Ovary (tissue), 9 donors: ENCODE measurements around the gene C21orf58. TPM values are rescaled to one million over a fixed set of nuclear protein-coding genes. Genes with fewer than 3 reads are reported as not detected.

Source experiments
- DNase-seq, 5 donors: peaks; one replicate each; pipeline ENCODE4 v3.0.0-alpha.2; 2019 to 2020
- H3K27ac ChIP-seq, 2 donors: fragments of 200-600 bp; one replicate each; pipeline versions ENCODE4 v1.5.1 to v1.8.0; 2019 to 2022
- H3K27me3 ChIP-seq: fragments of 200-600 bp; one replicate; pipeline ENCODE4 v1.8.0; 2022
- H3K36me3 ChIP-seq: fragments of 200-600 bp; sonication (generic); one replicate; pipeline ENCODE4 v1.5.1; 2019
- H3K4me1 ChIP-seq: one replicate; pipeline ENCODE4 v1.8.1; 2013; ENCODE audit warnings: mild to moderate bottlenecking, moderate library complexity; ENCODE audit not compliant: insufficient read depth
- H3K4me3 ChIP-seq: fragments of 200-600 bp; sonication (generic); one replicate; pipeline ENCODE4 v1.5.1; 2017
- H3K9me3 ChIP-seq, 2 donors: fragments of 200-600 bp in 1 of 2; sonication (generic) in 1 of 2; one replicate each; pipeline versions ENCODE4 v1.5.1 to v1.8.1; 2013 to 2019; ENCODE audit warnings: mild to moderate bottlenecking in 1 of 2, moderate library complexity in 1 of 2
- EP300 ChIP-seq: sonication (generic); formaldehyde crosslinking; IDR thresholded peaks from one replicate; pipeline ENCODE4 v1.6.1; 2017; ENCODE audit warnings: antibody characterized with exemption
- POLR2A ChIP-seq: fragments of 450-650 bp; IDR thresholded peaks from one replicate; pipeline ENCODE4 v1.6.1; 2017; ENCODE audit warnings: antibody characterized with exemption, mild to moderate bottlenecking, moderate library complexity
- WGBS, 3 donors: extraction: QIAGEN DNeasy Blood & Tissue Kit in 1 of 3; methylation state at CpG; one replicate each; pipeline versions ENCODE4 v1.1.5 to v1.1.7; 2013 to 2017; 5-methylcytosine and 5-hydroxymethylcytosine counted together
- intact Hi-C, 4 donors: fragments of 100-400 bp; cut with DNase I; formaldehyde crosslinking; loops; one replicate each; pipeline versions ENCODE4 v1.11.0 to v1.15.1; 2022 to 2023
- polyA plus RNA-seq, 2 donors: library from polyadenylated mRNA; stranded (reverse); fragments of 200-250 nt in 1 of 2; fragments of 350-450 nt in 1 of 2; fragmentation: Illumina TruSeq in 1 of 2; extraction: RNeasy Lipid Tissue Mini Kit (QIAGEN cat#74804) in 1 of 2; gene quantifications; one replicate each; pipeline ENCODE4 v1.2.3, GENCODE V29; 2013 to 2014
- total RNA-seq, 7 donors: library from RNA; depleted of rRNA in 2 of 7; stranded (reverse); fragments of >200 nt in 2 of 7; fragmentation: NEBNext Ultra II Directional in 3 of 7; extraction: Animal tissue kit (Norgen Biotek cat#: 25700) in 3 of 7; gene quantifications; one replicate each; pipeline versions ENCODE4 v1.1.0 to v1.2.4, GENCODE V29; 2016 to 2023
- TF ChIP-seq, protein P1 (sequence below), 3 donors: fragments of 450-650 bp in 2 of 3; fragments of 200-600 bp in 1 of 3; IDR thresholded peaks; one replicate each; pipeline versions ENCODE4 v1.5.1 to v1.8.0; 2016 to 2022; ENCODE audit warnings: antibody characterized with exemption in 3 of 3, mild to moderate bottlenecking in 1 of 3
- donor health status: DM: no; HTN: no; CAD: no; lungs with moderate emphysema.
- donor health status: DM: no; HTN: no; CAD: no.
- donor health status: Bipolar disorder and iron deficiency.
- donor health status: DM: yes; HTN: yes; CAD: no.
- donor health status: DM: no; HTN: no; CAD: no.
- donor health status: DM: yes; HTN: yes; CAD: no.

Gene C21orf58
- total and polyA plus RNA-seq, 9 donors, result 0.63 to 26.8 (median 2.3) TPM

DNA sequence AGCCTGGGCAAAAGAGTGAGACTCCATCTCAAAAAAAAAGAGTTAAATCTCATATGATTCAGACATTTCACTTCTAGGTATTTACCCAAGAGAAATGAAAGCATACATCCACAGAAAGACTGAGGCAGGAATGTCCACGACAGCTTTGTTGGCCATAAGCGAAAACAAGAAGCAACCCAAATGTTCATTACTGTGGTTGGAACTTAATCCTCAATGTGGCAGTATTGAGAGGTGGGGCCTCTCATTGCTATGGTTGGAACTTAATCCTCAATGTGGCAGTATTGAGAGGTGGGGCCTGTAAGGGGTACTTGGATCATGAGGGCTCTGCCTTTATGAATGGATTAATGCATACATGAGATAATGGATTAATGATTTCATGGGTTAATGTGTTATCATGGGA, 15.2 kb downstream of the C21orf58 start:
- no peaks in the 10 kb centered on the region for H3K4me1 ChIP-seq
- H3K4me3 ChIP-seq, result no peak overlapping the region
- H3K9me3 ChIP-seq, result no peaks in the 10 kb centered on the region
- intact Hi-C loops, result no loop called here
- H3K27ac ChIP-seq, result no peak overlapping the region
- DNase-seq, result no peak
- no peaks in the 10 kb centered on the region for H3K36me3 ChIP-seq
- no peaks in the 10 kb centered on the region for H3K27me3 ChIP-seq
- no peak for TF ChIP-seq EP300
- TF ChIP-seq, protein P1, sequence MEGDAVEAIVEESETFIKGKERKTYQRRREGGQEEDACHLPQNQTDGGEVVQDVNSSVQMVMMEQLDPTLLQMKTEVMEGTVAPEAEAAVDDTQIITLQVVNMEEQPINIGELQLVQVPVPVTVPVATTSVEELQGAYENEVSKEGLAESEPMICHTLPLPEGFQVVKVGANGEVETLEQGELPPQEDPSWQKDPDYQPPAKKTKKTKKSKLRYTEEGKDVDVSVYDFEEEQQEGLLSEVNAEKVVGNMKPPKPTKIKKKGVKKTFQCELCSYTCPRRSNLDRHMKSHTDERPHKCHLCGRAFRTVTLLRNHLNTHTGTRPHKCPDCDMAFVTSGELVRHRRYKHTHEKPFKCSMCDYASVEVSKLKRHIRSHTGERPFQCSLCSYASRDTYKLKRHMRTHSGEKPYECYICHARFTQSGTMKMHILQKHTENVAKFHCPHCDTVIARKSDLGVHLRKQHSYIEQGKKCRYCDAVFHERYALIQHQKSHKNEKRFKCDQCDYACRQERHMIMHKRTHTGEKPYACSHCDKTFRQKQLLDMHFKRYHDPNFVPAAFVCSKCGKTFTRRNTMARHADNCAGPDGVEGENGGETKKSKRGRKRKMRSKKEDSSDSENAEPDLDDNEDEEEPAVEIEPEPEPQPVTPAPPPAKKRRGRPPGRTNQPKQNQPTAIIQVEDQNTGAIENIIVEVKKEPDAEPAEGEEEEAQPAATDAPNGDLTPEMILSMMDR (IDR thresholded peaks at IDR 0.05), result no peak
- TF ChIP-seq POLR2A, result no peak
- 92 to 98% (median 94%) methylated on average over 2 of the region's 2 CpGs for WGBS, 3 donors

DNA sequence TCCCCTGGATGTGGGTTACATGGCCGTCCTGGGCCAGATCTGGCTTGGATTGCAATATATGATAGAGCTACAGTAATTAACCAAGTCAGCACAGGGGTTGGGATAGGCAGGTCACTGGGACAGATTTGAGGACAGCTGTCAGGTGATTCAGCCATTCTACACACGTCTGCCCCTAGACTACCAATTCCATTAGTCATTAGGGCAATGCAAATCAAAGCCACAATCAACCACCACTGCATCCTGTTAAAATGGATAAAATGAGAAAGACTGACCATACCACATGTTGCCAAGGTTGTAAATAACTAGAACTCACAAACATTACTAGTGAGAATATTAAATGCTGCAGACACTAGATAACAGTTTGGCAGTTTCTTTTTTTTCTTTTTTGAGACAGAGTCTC, 16.0 kb downstream of the C21orf58 start:
- WGBS, 3 donors, result 75 to 85% (median 82%) methylated on average over 2 of the region's 2 CpGs
- Histone ChIP-seq H3K4me1 (no peaks in the 10 kb centered on the region), H3K36me3 (no peaks in the 10 kb centered on the region), H3K4me3 (no peak overlapping the region), H3K9me3 (no peaks in the 10 kb centered on the region), H3K27me3 (no peaks in the 10 kb centered on the region), H3K27ac (no peak overlapping the region)
- no peak for TF ChIP-seq POLR2A
- TF ChIP-seq, protein P1 (IDR thresholded peaks at IDR 0.05), result no peak
- no peak for TF ChIP-seq EP300
- intact Hi-C loops, result no loop called here
- DNase-seq, result no peak

GRCh38 chr21:46304955-46305354, 18.7 kb downstream of the C21orf58 start:
- H3K4me3 ChIP-seq, result no peak overlapping the region
- no peaks in the 10 kb centered on the region for H3K9me3 ChIP-seq
- no peak overlapping the region for H3K27ac ChIP-seq
- TF ChIP-seq, protein P1 (IDR thresholded peaks at IDR 0.05), result no peak
- no peak for TF ChIP-seq EP300
- no peak for TF ChIP-seq POLR2A
- no peaks in the 10 kb centered on the region for H3K4me1 ChIP-seq
- WGBS, 3 donors, result 95 to 98% (median 96%) methylated on average over 11 of the region's 11 CpGs
- no peaks in the 10 kb centered on the region for H3K36me3 ChIP-seq
- H3K27me3 ChIP-seq, result no peaks in the 10 kb centered on the region
- DNase-seq, result no peak
- intact Hi-C loops, result no loop called here

DNA sequence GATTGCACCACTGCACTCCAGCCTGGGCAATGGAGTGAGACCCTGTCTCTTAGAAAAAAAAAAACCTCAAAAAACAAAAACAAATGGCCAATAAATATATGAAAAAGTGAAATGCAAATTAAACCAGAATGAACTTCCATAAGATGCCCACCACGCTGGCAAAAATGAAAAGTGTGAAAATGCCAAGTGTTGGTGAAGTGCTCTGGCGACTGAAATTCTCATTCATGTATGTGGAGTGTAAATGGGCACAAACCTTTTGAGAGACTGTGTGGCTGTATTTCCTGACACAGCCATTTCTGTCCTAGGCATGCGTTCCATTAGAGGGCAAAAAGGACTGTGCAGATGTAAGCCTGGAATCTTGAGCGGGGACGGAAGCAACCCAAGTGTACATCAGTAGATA, 19.2 kb downstream of the C21orf58 start:
- WGBS, 3 donors, result 86 to 97% (median 95%) methylated on average over 5 of the region's 5 CpGs
- intact Hi-C loops, result no loop called here
- no peak overlapping the region for H3K27ac ChIP-seq
- no peaks in the 10 kb centered on the region for H3K27me3 ChIP-seq
- H3K4me1 ChIP-seq, result no peaks in the 10 kb centered on the region
- H3K36me3 ChIP-seq, result no peaks in the 10 kb centered on the region
- TF ChIP-seq EP300, result no peak
- TF ChIP-seq, protein P1 (IDR thresholded peaks at IDR 0.05), result no peak
- no peak for TF ChIP-seq POLR2A
- no peak for DNase-seq
- H3K9me3 ChIP-seq, result no peaks in the 10 kb centered on the region
- H3K4me3 ChIP-seq, result no peak overlapping the region
